Retinal pigment epithelial cell (primary cell): Measurements from ENCODE around the gene KHDC1L.
"Not testable (repeated sequence)": the region's sequence is repeated elsewhere in the genome, so short reads cannot be mapped to it uniquely, and the experiment has no call there.

ENCODE experiments used
- DNase-seq: peaks from one replicate; pipeline ENCODE4 v3.0.0-alpha.2; 2010; ENCODE audit warnings: low read depth
- H3K4me3 ChIP-seq: 2 replicates; pipeline ENCODE4 v1.5.1; 2011; ENCODE audit warnings: mild to moderate bottlenecking, low read length, control low read depth, moderate library complexity
- TF ChIP-seq, protein P1 (sequence below): conservative IDR thresholded peaks from 2 replicates; pipeline ENCODE4 v1.5.1; 2011; ENCODE audit warnings: low read depth, low read length, control low read depth, inconsistent platforms

Gene KHDC1L

DNA sequence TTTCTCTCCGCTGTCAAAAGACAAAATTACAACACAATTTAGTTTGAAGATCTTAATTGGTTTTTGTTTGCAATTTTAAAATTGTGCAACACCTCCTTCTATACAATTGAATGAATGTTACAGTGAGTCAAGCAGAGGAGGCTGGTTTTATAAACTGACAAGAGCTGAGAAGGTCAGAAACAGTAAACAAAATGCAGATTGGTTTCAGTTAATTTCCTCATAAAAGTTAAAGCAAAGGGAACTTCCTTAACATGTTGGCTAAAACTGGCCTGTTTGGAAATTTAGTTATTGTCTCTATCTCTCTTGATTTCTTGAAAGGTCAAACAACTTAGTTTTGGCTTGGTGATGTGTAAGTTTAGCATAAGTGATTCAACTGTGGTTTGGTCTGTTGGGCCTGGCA is 22.2 kb downstream of the KHDC1L start:
- no peak for DNase-seq
- TF ChIP-seq, protein P1, sequence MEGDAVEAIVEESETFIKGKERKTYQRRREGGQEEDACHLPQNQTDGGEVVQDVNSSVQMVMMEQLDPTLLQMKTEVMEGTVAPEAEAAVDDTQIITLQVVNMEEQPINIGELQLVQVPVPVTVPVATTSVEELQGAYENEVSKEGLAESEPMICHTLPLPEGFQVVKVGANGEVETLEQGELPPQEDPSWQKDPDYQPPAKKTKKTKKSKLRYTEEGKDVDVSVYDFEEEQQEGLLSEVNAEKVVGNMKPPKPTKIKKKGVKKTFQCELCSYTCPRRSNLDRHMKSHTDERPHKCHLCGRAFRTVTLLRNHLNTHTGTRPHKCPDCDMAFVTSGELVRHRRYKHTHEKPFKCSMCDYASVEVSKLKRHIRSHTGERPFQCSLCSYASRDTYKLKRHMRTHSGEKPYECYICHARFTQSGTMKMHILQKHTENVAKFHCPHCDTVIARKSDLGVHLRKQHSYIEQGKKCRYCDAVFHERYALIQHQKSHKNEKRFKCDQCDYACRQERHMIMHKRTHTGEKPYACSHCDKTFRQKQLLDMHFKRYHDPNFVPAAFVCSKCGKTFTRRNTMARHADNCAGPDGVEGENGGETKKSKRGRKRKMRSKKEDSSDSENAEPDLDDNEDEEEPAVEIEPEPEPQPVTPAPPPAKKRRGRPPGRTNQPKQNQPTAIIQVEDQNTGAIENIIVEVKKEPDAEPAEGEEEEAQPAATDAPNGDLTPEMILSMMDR, result no peak

GRCh38 chr6:73200735-73201134 is 24.6 kb downstream of the KHDC1L start:
- no peak for DNase-seq
- TF ChIP-seq, protein P1, result no peak
- H3K4me3 ChIP-seq, result no peak overlapping the region

More for the DNA sequence above, 22.2 kb downstream of the KHDC1L start:
- no peak overlapping the region for H3K4me3 ChIP-seq

GRCh38 chr6:73200247-73200646 is 25.0 kb downstream of the KHDC1L start:
- H3K4me3 ChIP-seq, result no peak overlapping the region
- no peak for DNase-seq
- TF ChIP-seq, protein P1, result no peak

DNA sequence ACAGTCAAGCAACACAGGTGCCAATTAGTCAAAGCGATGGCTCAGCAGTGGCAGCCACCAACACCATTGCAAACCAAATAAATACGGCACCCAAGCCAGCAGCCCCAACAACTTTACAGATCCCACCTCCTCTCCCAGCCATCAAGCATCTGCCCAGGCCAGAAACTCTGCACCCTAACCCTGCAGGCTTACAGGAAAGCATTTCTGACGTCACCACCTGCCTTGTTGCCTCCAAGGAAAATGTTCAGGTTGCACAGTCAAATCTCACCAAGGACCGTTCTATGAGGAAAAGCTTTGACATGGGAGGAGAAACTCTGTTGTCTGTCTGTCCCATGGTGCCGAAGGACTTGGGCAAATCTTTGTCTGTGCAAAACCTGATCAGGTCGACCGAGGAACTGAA is 30.6 kb downstream of the KHDC1L start:
- DNase-seq, result no peak
- no peak overlapping the region for H3K4me3 ChIP-seq
- TF ChIP-seq, protein P1, result no peak

DNA sequence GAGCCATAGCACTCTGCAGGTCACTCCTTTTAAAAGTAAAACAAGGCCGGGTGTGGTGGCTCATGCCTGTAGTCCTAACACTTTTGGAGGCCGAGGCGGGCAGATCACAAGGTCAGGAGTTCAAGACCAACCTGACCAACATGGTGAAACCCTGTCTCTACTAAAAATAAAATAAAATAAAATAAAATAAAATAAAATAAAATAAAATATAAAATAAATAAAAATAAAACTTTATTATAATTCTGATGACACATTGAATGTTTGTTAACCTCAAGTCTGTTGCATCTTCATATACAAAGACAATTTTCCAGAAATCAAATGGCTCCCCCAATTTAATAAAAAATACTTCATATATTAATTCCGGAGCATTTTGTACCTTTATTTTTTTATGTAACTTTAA is 32.0 kb downstream of the KHDC1L start:
- H3K4me3 ChIP-seq, DNase-seq: not testable (repeated sequence)

DNA sequence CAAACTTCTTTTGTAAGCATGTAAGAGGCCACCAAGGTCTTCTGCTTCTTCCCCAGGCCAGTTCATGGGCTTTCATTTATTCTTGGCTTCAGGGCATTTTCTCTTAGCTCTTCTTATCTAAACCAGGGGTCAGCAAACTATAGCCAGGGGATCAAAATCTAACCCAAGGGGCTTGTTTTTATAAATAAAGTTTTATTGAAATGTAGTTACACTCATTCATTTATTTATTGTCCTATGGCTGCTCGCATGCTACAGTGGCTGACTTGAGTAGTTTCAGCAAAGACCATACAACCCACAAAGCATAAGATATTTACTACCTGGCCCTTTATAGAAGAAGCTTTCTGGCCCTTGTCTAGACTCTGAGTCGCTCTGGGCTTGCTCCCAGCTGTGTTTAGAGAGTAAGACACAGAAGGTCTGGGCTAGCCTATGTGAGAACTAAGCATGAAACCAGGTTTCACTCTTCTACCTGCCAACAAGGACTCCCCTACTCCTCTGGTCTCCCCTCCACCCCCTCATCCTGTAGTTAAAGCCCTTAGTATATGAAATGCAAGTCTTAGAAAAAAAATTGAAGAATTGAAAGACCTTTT is 43.2 kb downstream of the KHDC1L start:
- DNase-seq, result no peak
- TF ChIP-seq, protein P1, result no peak
- H3K4me3 ChIP-seq, result no peak overlapping the region

GRCh38 chr6:73180763-73181619 is 44.3 kb downstream of the KHDC1L start:
- peak; percentile 43 for DNase-seq
- peak overlapping the region; percentile 30 for H3K4me3 ChIP-seq
- TF ChIP-seq, protein P1, result peak; percentile 93
